AG08395 (cell line): ENCODE measurements around the gene TBX2.
A peak's percentile ranks its signal among the peaks of the same experiment; 100 is the strongest.
"Not testable (repeated sequence)": the region's sequence is repeated elsewhere in the genome, so short reads cannot be mapped to it uniquely, and the experiment has no call there.

Experiments
- DNase-seq: peaks from one replicate; pipeline ENCODE4 v3.0.0; 2012; ENCODE audit warnings: mixed read lengths, low spot score

The TBX2 gene

DNA sequence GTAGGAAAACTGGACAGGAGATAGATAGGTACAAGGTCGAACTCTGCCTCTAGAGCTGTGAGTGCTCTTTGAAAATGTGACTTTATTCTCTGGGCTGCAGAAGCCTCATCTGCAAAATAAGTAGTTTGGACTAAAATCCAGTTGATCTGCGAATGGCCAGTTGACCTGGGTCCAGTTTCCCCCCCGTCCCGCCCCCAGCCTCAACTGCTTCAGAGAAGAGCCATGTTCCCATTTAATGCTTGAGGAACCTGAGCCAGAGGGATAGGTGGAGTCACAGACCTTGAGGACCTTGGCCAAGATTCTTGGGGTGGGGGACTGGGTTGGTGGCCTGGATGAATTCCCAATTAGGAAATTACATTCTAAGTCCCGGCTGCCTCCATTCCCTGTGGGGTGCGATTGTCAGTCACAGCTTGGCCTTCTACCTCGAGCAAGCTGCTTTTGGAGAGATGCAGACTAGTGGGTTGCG is 14.1 kb downstream of the TBX2 start:
- DNase-seq = no peak

- no peak for DNase-seq
These were observed 14.7 kb downstream of the TBX2 start for GRCh38 chr17:61414141-61414935.

DNA sequence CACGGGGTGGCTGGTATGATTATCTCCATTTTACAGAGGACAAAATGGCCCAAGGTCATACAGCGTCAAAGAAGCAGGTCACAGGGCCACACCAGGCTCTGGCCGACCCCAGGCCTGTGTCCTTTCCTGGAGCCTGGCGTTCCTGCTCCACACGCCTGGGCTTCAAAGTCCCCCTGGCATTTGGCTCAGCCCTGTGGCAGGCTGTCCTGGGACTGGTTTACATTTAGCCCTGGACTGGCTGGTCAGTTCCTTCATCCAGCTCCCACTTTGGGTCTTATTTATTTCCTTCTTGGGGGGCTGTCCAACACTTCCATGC is 15.3 kb downstream of the TBX2 start:
- no peak for DNase-seq

DNA sequence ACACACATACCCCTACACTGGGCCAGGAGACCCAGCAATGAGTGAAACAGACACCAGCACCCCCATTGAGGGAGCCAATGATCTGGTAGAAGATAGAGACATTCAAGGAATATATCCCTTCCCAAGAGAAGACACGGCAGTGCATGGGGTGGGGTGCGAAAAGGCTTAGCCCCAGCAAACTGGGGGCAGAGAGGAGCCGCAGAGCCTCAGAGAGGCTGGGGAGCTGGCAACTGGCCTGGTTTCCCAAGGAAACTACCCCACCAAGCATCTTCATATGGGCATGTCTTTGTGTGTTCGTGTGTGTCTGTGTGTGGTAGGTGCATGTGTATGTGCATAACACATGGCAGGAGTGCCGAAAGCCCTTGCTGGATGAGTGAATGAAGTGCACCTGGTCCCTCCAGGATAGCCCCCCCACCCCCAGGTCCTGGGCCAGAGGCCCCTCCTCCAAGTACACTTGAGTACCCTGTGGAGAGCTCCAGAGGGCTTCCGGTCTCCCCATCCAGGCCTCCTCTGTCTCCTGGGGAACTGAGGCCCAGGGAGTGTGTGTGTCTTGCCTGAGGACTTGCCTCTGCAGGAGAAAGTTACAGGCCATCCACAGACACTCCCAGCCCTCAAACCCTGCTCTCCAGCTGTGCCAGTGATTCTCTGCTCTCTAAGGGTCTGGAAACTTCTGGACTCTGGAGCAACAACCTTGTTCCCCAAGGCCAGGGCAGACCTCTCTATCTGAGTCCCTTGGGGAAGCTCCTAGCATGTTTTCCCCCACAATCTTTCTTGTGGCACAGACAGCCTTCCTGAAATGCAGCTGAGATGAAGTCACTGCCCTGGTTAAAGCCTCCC is 15.9 kb downstream of the TBX2 start:
- DNase-seq = no peak

- DNase-seq = no peak
These were observed 16.5 kb downstream of the TBX2 start for GRCh38 chr17:61416211-61416539.

DNA sequence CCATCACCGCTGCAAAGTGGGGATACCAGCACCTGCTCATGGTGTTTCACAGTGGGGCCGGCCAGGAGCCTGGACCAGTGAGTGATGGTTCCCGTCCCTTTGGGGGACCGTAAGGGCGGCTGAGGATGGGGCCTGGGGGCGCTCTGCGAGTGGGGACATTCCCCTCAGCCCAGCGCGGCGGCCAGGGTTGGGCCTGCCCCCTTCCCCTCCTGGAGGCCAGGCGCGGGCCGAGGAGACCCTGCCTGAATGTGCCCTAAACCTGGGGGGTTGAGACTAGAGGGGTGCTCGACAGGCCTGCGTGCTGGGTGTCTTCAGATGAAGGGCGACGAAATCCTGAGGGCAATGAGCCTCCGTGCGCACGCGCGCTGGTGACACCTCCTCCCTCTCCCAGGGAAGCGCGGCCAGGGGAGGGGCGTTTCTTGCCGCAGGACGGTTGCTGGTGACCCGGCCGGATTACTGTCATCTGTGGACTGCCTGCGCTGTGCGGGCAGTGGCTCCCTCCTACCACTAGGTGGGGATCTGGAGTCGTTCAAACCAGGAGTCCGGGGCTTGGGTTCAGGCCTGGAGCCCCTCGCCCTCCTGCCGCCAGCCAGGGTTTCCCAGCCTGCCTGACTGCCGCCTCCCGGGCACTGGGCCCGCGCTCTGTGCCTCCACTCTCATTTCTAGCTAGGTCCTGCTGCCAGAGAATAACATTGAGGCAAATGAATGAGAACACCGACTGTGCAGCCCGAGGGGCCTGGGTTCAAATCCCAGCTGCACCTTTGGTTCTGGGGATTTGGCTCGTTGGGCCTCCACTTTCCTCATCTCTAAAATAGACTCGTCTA is 17.1 kb downstream of the TBX2 start:
- peak; percentile 96 for DNase-seq

DNA sequence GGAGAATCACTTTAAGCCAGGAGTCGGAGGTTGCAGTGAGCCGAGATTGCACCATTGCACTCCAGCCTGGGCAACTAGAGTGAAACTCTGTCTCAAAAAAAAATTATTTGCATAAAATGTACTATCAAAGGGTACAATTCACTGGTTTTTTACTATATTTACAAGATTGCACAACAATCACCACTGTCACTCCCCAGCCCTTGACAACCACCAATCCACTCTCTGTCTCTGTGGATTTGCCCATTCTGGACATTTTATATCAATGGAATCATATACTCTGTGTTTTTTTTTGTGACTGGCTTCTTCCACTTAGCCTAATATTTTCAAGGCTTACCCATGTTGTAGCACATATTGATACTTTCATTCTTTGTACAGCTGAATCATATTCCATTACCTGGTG is 18.8 kb downstream of the TBX2 start:
- DNase-seq = no peak

- no peak for DNase-seq
These were observed 19.9 kb downstream of the TBX2 start for GRCh38 chr17:61419496-61420046.

GRCh38 chr17:61420052-61420451 is 20.4 kb downstream of the TBX2 start:
- no peak for DNase-seq

DNA sequence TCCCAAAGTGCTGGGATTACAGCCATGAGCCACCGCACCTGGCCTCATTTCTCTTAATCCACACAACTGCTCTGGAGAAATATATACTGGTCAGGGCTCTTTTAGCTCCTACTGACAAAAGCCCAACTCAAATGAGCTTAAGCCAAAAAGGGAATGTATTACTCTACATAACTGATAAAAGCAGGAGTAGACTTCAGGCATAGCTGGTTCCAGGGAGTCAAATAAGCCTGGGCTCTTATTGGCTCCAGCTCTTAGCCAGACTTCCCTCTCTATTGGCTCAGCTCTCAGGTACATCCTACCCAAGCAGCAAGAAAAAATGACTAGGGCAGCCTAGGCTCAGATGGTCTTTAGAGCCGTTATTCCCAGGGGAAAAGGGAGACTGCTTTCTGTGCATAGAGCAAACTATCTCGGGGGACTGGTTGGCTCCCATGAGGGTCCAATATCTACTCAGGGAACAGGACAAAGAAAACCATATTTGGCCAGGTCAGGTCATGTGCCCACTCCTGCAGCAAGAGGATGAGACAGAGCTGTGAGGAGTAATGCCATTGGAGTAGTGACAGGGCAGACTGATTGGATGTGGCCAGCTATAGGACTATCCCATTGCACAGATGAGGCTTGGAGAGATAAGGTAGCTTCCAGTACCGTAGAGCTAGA is 21.2 kb downstream of the TBX2 start:
- no peak for DNase-seq

GRCh38 chr17:61421460-61421859 is 21.8 kb downstream of the TBX2 start:
- DNase-seq = no peak

GRCh38 chr17:61422116-61422799 is 22.6 kb downstream of the TBX2 start:
- DNase-seq = no peak

DNA sequence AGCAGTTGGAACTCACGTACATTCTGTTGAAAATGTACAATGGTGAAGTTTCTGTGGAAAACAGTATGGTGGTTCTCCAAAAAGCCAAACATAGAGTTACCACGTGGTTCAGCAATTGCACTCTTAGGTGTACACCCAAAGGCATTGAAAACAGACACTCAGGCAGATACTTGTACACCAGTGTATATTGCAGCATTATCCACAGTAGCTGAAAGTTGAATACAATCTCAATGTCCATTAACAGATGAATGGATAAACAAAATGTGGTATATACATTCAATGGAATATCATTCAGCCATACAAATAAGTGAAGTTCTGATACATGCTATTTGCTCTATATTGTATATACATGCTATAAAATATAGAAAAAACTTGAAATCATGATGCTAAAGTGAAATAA is 23.2 kb downstream of the TBX2 start:
- no peak for DNase-seq

DNA sequence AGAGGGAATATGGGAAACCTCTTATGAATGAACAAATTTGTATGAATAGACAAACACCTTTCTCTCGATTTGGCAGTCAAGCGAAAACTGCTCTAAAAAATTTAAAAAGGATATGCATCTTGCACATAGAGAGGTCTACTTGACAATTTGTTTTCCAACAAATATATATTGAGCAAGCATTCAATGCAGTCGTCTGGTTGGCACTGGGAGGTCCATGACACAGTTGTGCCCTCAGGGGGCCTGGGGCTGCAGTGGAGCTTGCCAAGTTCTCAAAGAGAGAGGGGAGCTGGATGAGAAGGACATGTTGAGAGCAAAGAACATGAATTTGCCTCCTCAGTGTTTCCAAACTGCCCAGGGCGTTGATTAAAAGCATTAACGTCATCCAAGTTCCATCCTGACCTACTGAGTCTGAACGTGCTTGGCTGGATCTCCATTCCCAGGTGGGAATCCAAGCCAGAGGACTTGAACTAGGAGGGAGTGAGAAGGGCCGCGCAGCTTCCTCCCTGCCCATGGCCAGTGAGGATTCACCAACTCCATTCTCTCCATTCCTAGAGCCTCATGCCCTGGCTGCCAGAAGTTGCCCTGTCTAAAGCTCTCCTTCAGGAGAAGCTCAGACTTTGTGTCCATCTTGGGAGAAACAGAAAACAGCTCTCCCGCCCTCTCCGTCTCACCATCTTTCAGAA is 24.5 kb downstream of the TBX2 start:
- DNase-seq = no peak

- DNase-seq = no peak
These were observed 26.2 kb downstream of the TBX2 start for GRCh38 chr17:61425682-61426481.

DNA sequence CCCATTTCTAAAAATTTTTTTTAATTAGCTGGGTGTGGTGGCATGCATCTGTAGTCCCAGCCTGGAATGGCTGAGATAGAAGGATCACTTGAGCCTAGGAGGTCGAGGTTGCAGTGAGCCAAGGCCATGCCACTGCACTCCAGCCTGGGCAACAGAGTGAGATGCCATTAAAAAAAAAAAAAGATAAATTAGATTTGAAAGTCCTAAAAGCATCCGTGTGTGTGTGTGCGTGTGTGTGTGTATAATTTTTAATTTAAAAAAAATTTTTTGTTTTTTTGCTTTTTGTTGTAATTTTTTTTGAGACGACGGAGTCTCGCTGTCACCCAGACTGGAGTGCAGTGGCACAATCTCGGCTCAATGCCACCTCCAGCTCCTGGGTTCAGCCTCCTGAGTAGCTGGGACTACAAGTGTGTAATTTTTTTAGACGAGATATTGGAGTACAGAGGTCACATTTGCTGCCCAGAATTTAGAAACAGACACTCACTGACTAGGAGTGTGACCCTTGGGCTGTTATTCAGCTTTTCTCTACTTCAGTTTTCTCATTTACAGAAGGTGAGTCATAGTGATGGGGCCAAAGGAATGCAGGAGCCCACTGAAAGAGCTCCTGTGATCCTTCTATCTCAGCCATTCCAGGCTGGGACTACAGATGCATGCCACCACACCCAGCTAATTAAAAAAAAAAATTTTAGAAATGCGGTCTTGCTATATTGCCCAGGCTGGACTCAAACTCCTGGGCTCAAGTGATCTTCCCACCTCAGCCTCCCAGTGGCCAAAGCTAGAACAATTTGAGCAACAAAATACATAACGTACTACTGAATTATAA is 27.1 kb downstream of the TBX2 start:
- peak; percentile 63 for DNase-seq

GRCh38 chr17:61427567-61427966 is 27.9 kb downstream of the TBX2 start:
- no peak for DNase-seq

- no peak for DNase-seq
These were observed 29.6 kb downstream of the TBX2 start for GRCh38 chr17:61429274-61429673.

DNA sequence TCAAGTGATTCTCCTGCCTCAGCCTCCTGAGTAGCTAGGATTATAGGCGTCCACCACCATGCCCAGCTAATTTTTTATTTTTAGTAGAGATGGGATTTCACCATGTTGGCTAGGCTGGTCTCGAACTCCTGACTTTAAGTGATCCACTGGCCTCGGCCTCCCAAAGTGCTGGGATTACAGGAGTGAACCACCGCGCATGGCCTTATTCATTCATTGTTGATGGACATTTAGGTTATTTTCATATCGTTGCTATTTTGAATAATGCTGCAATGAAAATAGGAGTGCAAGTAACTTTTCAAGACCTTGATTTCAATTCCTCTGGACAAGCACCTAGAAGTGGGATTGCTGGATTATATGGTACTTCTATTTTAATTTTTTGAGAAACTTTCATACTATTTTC is 30.2 kb downstream of the TBX2 start:
- not testable (repeated sequence) for DNase-seq
